Muscle layer of colon (tissue), 2 donors: ENCODE data around the gene TMEM127.
"Not testable (repeated sequence)": the region's sequence is repeated elsewhere in the genome, so short reads cannot be mapped to it uniquely, and the experiment has no call there.

Experiments used
- H3K27ac ChIP-seq: one replicate; pipeline ENCODE4 v1.7.0; 2013; ENCODE audit warnings: low read depth, mild to moderate bottlenecking, low read length, moderate library complexity
- H3K27me3 ChIP-seq, 2 donors: one replicate each; pipeline ENCODE4 v1.7.0; 2013; ENCODE audit warnings: low read length in 2 of 2, mild to moderate bottlenecking in 2 of 2; ENCODE audit not compliant: insufficient read depth in 2 of 2, control insufficient read depth in 1 of 2
- H3K36me3 ChIP-seq: one replicate; pipeline ENCODE4 v1.7.0; 2013; ENCODE audit warnings: mild to moderate bottlenecking, low read length; ENCODE audit not compliant: insufficient read depth
- H3K4me1 ChIP-seq: one replicate; pipeline ENCODE4 v1.7.0; 2013; ENCODE audit warnings: mild to moderate bottlenecking, low read length; ENCODE audit not compliant: insufficient read depth
- H3K4me3 ChIP-seq, 2 donors: one replicate each; pipeline ENCODE4 v1.7.0; 2013; ENCODE audit warnings: low read length in 2 of 2, low read depth in 1 of 2, mild to moderate bottlenecking in 1 of 2, moderate library complexity in 1 of 2
- H3K9ac ChIP-seq: one replicate; pipeline ENCODE4 v1.7.0; 2013; ENCODE audit warnings: low read length
- H3K9me3 ChIP-seq: one replicate; pipeline ENCODE4 v1.7.0; 2013; ENCODE audit warnings: mild to moderate bottlenecking, low read length
- donor health status: abdominal sarcoma.
- donor health status: Adenocarcinoma of cecum.

TMEM127 gene

GRCh38 chr2:96238266-96238665 lies 27.5 kb downstream of the TMEM127 start:
- Histone ChIP-seq H3K36me3 (peaks cover 14% of the 10 kb centered on the region), H3K27ac (no peak overlapping the region), H3K9ac (no peak overlapping the region), H3K9me3 (no peaks in the 10 kb centered on the region), H3K4me1 (no peaks in the 10 kb centered on the region), H3K4me3 (no peak overlapping the region), H3K27me3 (no peaks in the 10 kb centered on the region)

DNA sequence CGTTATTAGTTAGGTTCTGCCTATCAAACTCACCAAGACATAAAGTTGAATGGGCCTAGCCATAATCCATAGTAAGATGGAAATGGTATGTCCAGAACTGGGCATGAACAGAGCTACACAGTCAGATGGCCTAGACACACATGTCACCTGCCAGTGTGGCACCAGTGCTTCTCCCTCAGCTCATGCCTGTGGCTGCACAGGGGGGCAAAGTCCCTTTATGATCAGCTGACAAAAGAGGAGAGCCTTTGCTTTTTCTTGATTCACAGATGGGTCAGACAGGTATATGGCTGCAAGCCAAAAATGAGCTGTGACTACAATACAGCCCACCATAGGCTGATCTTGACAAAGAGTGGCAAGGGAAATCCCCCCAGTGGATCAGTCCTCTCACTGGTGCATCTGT lies 28.9 kb downstream of the TMEM127 start:
- Histone ChIP-seq H3K9ac (no peak overlapping the region), H3K9me3 (no peaks in the 10 kb centered on the region), H3K27ac (no peak overlapping the region), H3K27me3 (no peaks in the 10 kb centered on the region), H3K4me1 (no peaks in the 10 kb centered on the region), H3K4me3 (no peak overlapping the region), H3K36me3 (peaks cover 14% of the 10 kb centered on the region)

DNA sequence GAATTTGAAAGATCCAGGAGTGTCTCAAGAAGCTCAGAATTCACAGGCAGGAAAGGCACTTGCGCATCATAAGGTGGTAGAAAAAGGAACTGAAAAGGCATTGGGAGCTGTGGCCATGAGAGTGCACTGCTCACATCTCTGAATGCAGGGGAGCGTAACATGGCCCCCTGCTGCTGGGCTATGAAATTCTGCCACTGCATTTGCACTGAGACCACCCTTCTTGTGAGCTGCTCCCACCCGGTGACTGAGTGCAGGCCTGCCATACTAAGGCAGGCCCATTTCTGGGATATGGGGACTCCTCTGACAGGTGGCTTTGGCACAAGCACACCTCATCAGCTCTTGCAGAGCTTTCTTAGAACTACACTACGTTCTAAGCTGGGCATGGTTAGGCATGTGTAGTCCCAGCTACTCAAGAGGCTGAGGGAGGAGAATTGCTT lies 31.9 kb downstream of the TMEM127 start:
- Histone ChIP-seq H3K27me3 (no peaks in the 10 kb centered on the region), H3K9me3 (no peaks in the 10 kb centered on the region), H3K36me3 (peaks cover 8% of the 10 kb centered on the region), H3K4me1 (no peaks in the 10 kb centered on the region), H3K9ac (no peak overlapping the region), H3K27ac (no peak overlapping the region), H3K4me3 (no peak overlapping the region)

DNA sequence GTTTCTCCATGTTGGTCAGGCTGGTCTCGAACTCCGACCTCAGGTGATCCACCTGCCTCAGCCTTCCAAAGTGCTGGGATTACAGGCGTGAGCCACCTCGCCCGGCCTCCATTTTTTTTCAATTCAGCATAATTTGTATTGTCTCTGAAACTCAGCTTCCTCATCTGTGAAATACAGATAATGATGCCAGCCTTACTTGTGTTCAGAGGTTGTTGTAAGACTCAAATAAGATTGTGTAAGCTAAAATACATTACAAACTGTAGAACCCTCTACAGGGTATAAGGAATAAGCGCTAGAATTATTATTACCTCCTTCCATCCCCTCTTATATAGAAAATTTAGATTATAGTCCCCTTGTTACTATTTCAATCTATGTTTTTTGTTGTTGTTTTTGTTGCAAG lies 32.4 kb downstream of the TMEM127 start:
- Histone ChIP-seq H3K27me3 (no peaks in the 10 kb centered on the region), H3K27ac (no peak overlapping the region), H3K36me3 (peaks cover 8% of the 10 kb centered on the region), H3K4me1 (no peaks in the 10 kb centered on the region), H3K4me3 (no peak overlapping the region), H3K9ac (no peak overlapping the region), H3K9me3 (no peaks in the 10 kb centered on the region)

DNA sequence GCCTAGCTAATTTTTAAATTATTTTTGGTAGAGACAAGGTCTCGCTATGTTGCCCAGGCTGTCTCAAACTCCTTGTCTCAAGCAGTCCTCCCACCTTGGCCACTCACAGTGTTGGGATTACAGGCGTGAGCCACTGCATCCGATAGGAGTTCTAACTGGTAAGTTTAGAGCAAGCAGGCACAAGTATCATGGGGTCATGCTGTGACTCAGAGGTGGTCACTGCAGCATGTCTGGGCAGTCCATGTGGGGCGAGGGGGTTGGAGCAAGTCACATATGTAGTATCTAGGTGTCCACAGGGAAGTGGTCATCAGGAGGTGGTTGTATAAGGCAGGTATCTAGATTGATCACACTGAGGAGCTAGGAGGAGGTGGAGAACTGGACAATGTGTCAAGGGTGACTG lies 34.5 kb downstream of the TMEM127 start:
- Histone ChIP-seq H3K9ac (no peak overlapping the region), H3K9me3 (no peaks in the 10 kb centered on the region), H3K4me3 (no peak overlapping the region), H3K4me1 (no peaks in the 10 kb centered on the region), H3K27me3 (no peaks in the 10 kb centered on the region), H3K36me3 (peaks cover under 1% of the 10 kb centered on the region), H3K27ac (no peak overlapping the region)

- Histone ChIP-seq H3K36me3 (no peaks in the 10 kb centered on the region), H3K4me1 (no peaks in the 10 kb centered on the region), H3K27me3 (no peaks in the 10 kb centered on the region), H3K4me3 (no peak overlapping the region), H3K9ac (no peak overlapping the region), H3K9me3 (no peaks in the 10 kb centered on the region), H3K27ac (no peak overlapping the region)
Observed at GRCh38 chr2:96225016-96225533, 40.7 kb downstream of the TMEM127 start.

DNA sequence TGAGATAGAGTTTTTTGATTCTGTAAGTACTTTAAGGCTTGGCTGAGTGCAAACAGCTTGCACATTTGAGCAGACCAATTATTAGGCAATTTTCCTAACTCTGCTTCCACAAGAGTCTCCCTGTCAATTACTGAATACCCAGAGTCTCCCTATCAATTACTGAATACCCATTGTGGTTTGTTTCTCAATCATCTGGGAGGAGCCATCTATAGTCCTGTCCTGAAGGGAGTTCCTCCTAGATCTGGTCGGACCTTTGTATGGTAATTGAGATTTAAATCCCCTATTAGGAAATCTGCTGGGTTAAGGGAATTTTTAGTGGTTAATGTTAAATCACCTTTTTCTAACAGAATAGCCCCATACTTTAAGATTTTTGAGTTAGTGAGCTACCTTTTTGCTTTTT lies 44.7 kb downstream of the TMEM127 start:
- not testable (repeated sequence) for H3K9me3 ChIP-seq, H3K4me3 ChIP-seq, H3K27ac ChIP-seq, H3K9ac ChIP-seq, H3K27me3 ChIP-seq, H3K4me1 ChIP-seq, H3K36me3 ChIP-seq

GRCh38 chr2:96219959-96220358 lies 45.8 kb downstream of the TMEM127 start:
- H3K27me3 ChIP-seq, result not testable (repeated sequence)

DNA sequence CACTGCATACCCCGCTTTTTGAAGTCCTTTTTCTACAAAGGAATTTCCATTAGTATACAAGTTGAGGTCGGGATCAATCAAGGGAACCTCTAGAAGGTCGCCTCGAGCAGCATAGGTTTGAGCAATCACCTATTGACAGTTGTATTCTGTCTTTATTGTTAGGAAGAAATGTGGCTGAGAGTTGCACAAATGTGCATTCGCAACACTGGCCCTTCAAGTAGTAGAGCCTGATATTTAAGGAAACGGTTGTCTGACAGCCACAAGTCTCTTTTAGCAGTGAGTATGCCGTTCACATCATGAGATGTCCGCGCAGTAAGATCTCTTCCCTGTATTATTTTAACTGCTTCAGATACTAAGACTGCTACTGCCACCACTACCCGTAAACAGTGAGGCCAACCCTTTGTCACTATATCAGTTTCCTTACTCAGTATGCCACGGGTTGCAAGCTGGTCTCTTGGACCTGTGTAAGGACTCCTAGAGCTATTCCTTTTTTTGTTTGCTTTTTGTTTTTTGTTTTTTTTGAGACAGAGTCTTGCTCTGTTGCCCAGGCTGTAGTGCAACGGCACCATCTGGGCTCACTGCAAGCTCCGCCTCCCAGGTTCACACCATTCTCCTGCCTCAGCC lies 47.2 kb downstream of the TMEM127 start:
- Histone ChIP-seq H3K4me3 (no peak overlapping the region), H3K4me1 (no peaks in the 10 kb centered on the region), H3K27me3 (no peaks in the 10 kb centered on the region), H3K9me3 (no peaks in the 10 kb centered on the region), H3K27ac (no peak overlapping the region), H3K36me3 (no peaks in the 10 kb centered on the region), H3K9ac (no peak overlapping the region)

More at GRCh38 chr2:96219959-96220358, 45.8 kb downstream of the TMEM127 start:
- not testable (repeated sequence) for H3K9me3 ChIP-seq, H3K4me1 ChIP-seq, H3K4me3 ChIP-seq, H3K36me3 ChIP-seq, H3K27ac ChIP-seq, H3K9ac ChIP-seq

- no peaks in the 10 kb centered on the region for H3K36me3 ChIP-seq
- H3K9ac ChIP-seq, result no peak overlapping the region
- H3K9me3 ChIP-seq, result no peaks in the 10 kb centered on the region
- H3K27me3 ChIP-seq, result no peaks in the 10 kb centered on the region
- no peak overlapping the region for H3K4me3 ChIP-seq
- peaks cover 8% of the 10 kb centered on the region for H3K4me1 ChIP-seq
- H3K27ac ChIP-seq, result no peak overlapping the region
Observed at GRCh38 chr2:96214554-96214953, 51.2 kb downstream of the TMEM127 start.

- no peak overlapping the region for H3K9ac ChIP-seq
- no peaks in the 10 kb centered on the region for H3K9me3 ChIP-seq
- no peaks in the 10 kb centered on the region for H3K36me3 ChIP-seq
- H3K27me3 ChIP-seq, result no peaks in the 10 kb centered on the region
- H3K27ac ChIP-seq, result no peak overlapping the region
- H3K4me1 ChIP-seq, result peaks cover 13% of the 10 kb centered on the region
- no peak overlapping the region for H3K4me3 ChIP-seq
Observed at GRCh38 chr2:96213379-96213778, 52.4 kb downstream of the TMEM127 start.

GRCh38 chr2:96212339-96212738 lies 53.5 kb downstream of the TMEM127 start:
- H3K27ac ChIP-seq, result no peak overlapping the region
- H3K4me1 ChIP-seq, result peaks cover 14% of the 10 kb centered on the region
- H3K9me3 ChIP-seq, result no peaks in the 10 kb centered on the region
- no peaks in the 10 kb centered on the region for H3K36me3 ChIP-seq
- no peaks in the 10 kb centered on the region for H3K27me3 ChIP-seq
- no peak overlapping the region for H3K9ac ChIP-seq
- no peak overlapping the region for H3K4me3 ChIP-seq
